ENCODE data around the gene SLC1A3.

- TF ChIP-seq REST (IDR thresholded peaks at IDR 0.05; ENCODE audit: insufficient read depth in 1 of 2, low read depth in 2 of 2, low read length in 2 of 2) (no peak), POLR2AphosphoS5 (IDR thresholded peaks at IDR 0.05; ENCODE audit: low read depth, low read length) (no peak)
These were observed 60.6 kb downstream of the SLC1A3 start for GRCh38 chr5:36666986-36667385.

Data from PFSK-1 (cell line).